GM18505 (cell line): ENCODE results near the gene WIZ.
"Not testable (repeated sequence)": the region's sequence is repeated elsewhere in the genome, so short reads cannot be mapped to it uniquely, and the experiment has no call there.

Experiments used
- ATAC-seq: cut with Tn5 transposase; IDR thresholded peaks from one replicate; pipeline ENCODE4 v1.9.1; 2021; ENCODE audit not compliant: unreplicated experiment
- POLR2A ChIP-seq: IDR thresholded peaks from 4 replicates; pipeline ENCODE4 v1.6.1; 2011; ENCODE audit warnings: borderline replicate concordance; ENCODE audit not compliant: insufficient read depth, insufficient read length; ENCODE audit errors: extremely low read depth

The WIZ gene

DNA sequence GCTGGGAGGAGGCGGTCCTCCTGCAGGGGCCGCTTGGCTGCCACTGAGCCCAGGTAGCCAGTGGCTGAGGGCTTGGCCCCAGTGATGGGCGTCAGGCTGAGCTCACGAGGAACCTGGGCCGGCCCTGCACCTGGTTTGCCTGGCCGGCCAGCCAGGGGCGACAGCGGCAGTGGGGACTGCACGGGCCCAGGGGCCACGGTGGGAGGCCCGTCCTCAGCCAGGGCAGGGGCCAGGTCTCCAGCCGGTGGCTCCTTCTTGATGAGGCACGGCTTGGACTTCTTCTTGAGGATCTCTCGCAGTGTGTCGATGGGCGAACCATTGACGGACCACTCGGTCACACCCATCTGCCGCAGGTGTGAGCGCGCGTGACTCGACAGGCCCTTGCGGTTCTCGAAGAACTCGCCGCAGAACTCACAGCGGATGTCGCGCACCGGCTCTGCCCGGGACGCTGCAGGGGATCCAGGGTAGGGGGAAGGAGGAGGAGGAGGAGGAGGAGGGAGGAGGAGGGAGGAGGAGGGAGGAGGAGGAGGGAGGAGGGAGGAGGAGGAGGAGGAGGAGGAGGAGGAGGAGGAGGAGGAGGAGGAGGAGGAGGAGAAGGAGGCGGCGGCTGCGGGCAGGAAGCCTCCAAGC is 24.3 kb downstream of the WIZ start:
- no peak for ATAC-seq
- TF ChIP-seq POLR2A, result no peak

- TF ChIP-seq POLR2A, result no peak
- ATAC-seq, result no peak
These were observed 25.0 kb downstream of the WIZ start for GRCh38 chr19:15424692-15425272.

- TF ChIP-seq POLR2A, result no peak
- ATAC-seq, result no peak
These were observed 25.6 kb downstream of the WIZ start for GRCh38 chr19:15424121-15424520.

DNA sequence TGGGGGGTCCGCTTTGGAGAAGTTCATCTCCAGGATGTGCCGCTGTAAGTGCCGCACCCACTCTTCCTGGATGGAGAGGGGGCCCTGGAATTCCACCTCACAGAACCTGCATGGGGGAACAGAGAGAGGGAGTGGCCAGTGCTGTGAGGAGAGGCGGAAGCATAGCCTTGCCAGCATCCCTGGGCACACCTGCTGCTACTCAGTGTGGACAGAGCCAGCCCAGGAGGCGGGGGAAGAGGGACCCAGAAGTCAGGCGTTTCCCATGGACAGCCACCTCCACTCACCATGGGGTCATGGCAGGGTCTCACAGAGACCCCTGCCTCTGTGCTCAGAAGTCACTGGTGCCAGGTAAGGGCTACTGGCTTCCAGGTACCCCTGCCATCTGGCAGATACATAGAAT is 26.6 kb downstream of the WIZ start:
- TF ChIP-seq POLR2A, result no peak

DNA sequence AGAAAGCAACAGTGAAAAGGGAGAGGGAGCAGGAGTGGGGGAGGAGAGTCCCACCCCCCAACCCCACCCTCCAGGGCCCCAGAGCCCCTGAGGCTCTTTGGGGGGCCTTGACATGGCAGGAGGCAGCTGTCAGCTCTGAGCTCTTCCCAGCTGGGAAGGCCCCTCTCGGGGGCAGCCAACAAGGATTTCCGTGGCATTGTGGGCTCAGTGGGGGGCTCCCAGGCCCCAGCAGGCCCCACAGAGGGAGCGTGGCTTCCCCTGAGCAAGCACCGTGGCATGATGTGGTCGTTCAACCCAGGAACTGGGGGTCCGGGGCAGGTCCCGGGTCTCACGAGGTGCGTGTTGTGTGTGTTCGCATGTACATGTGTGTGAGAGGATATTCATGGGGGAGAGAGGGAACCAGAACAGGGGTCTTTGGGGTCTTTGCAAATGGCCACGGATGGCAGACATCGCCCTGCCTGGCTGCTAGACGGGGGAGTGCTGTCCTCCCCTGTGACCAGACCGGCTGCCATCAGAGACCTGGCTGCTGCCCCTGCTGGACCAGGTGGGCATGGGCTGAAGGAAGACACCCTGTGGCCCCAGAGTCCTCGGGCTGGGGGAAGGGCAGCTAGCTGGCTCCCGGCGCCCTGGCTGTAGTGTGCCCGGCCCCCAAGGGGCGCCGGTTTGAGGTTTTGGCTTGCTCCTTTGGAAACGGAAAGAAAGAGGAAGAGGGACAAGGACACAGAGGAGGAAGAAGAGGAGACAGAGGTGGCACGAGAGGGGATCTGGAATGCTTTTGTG is 27.3 kb downstream of the WIZ start:
- TF ChIP-seq POLR2A, result no peak

More for the DNA sequence above, 26.6 kb downstream of the WIZ start:
- no peak for ATAC-seq

DNA sequence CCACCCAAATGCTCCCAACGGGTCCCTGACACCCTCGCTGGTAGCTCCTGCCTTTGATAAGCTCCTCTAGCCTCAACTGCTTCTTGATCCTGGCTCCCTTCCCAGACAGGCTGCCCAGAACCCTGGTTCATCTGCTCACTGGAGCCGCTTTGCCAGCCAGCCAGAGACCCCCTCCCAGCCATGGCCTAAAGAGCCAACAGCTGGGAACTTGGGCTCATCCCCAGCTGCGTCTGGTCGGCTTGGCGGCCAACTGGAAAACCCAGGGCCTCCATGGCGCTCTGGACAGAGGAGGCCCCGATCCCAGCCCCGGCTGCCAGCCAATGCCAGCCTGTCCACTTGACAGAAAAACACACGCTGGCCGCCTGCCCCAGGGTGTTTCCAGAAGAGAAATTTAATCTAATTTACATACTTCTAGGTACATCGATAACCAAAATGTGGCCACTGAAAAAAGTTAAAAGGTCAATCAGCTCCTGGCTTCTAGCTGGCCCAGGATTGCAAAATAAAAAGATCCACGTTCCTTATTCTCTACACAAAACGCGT is 28.0 kb downstream of the WIZ start:
- no peak for TF ChIP-seq POLR2A
- no peak for ATAC-seq

More for the DNA sequence above, 27.3 kb downstream of the WIZ start:
- no peak for ATAC-seq

GRCh38 chr19:15421136-15421695 is 28.5 kb downstream of the WIZ start:
- no peak for ATAC-seq
- no peak for TF ChIP-seq POLR2A

DNA sequence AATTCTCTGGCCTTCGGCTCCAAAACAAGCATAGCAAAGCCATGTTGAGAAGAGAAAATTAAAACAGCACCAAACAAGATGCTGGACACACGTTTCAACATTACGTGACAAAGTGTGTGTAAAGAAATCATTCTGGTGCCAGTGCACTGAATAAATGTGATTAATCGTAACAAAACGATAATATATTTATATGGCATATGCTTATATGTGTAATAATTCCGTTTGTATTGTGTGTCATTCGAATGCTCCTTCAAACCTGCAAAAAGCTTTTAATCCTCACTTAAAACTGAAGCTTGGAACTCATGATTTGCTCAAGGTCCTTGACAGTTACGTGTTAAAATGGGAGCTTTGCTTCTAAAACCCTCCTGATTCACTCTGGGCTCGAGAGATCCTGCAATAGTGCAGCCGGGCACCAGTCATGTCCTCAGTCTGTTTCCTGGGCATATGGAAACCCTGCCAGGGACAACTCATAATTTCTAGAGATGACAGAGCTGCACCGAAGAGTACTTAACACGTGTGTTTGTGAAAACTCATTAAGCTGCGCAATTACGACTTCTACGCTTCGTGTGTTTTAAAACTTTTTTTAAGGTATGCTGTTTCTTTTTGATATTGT is 30.2 kb downstream of the WIZ start:
- no peak for TF ChIP-seq POLR2A
- ATAC-seq, result no peak

GRCh38 chr19:15418579-15419412 is 31.0 kb downstream of the WIZ start, which contains the start of gene AKAP8L:
AKAP8L (minus strand) TSS chr19:15418988; CDS start chr19:15418923, 65 bp downstream.
- peak; percentile 85 for ATAC-seq
- peak; percentile 95 for TF ChIP-seq POLR2A

- TF ChIP-seq POLR2A, result no peak
These were observed 31.6 kb downstream of the WIZ start for GRCh38 chr19:15418231-15418578.

GRCh38 chr19:15417699-15418098 is 32.1 kb downstream of the WIZ start:
- no peak for TF ChIP-seq POLR2A

More at GRCh38 chr19:15418231-15418578, 31.6 kb downstream of the WIZ start:
- ATAC-seq, result no peak

GRCh38 chr19:15412832-15413231 is 36.9 kb downstream of the WIZ start:
- TF ChIP-seq POLR2A, result no peak
- no peak for ATAC-seq

More at GRCh38 chr19:15417699-15418098, 32.1 kb downstream of the WIZ start:
- ATAC-seq, result no peak

- not testable (repeated sequence) for ATAC-seq
These were observed 38.4 kb downstream of the WIZ start for GRCh38 chr19:15411351-15411750.
